Peyer's patch (tissue), 4 donors: ENCODE results near the gene DAND5.

Experiments used
- POLR2A ChIP-seq, 2 donors: fragments of 450-650 bp; IDR thresholded peaks; one replicate each; pipeline ENCODE4 v1.5.1; 2017; ENCODE audit warnings: antibody characterized with exemption in 2 of 2, mild to moderate bottlenecking in 2 of 2, moderate library complexity in 2 of 2
- TF ChIP-seq, protein P1 (sequence below), 6 experiments: fragments of 450-650 bp in 4 of 6; fragments of 200-600 bp in 2 of 6; sonication (generic) in 1 of 6; IDR thresholded peaks; one replicate each; pipeline ENCODE4 v1.5.1; 2017 to 2019; ENCODE audit warnings: antibody characterized with exemption in 6 of 6, mild to moderate bottlenecking in 3 of 6, moderate library complexity in 1 of 6

DNA sequence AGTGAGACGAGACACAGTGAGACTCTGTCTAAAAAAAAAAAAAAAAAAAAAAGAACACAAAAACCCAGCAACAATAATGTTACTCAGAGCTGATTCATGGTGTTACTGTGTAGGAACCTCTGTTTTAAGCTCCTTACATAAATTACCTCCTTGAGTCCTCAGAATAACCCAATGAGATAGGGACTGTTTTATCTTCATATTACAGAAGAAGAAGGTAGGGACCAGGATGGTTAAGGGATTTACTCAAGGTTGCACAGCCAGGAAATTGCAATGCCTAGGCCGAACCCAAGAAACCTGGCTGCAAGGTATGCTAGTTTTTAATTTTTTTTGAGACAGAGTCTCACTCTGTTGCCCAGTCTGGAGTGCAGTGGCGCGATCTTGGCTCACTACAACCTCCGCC is 1.5 kb upstream of the DAND5 start:
- TF ChIP-seq, protein P1, sequence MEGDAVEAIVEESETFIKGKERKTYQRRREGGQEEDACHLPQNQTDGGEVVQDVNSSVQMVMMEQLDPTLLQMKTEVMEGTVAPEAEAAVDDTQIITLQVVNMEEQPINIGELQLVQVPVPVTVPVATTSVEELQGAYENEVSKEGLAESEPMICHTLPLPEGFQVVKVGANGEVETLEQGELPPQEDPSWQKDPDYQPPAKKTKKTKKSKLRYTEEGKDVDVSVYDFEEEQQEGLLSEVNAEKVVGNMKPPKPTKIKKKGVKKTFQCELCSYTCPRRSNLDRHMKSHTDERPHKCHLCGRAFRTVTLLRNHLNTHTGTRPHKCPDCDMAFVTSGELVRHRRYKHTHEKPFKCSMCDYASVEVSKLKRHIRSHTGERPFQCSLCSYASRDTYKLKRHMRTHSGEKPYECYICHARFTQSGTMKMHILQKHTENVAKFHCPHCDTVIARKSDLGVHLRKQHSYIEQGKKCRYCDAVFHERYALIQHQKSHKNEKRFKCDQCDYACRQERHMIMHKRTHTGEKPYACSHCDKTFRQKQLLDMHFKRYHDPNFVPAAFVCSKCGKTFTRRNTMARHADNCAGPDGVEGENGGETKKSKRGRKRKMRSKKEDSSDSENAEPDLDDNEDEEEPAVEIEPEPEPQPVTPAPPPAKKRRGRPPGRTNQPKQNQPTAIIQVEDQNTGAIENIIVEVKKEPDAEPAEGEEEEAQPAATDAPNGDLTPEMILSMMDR (IDR thresholded peaks at IDR 0.05): no peak
- TF ChIP-seq POLR2A (IDR thresholded peaks at IDR 0.05): no peak
